Measurements from ENCODE around the gene CHD2.

DNA sequence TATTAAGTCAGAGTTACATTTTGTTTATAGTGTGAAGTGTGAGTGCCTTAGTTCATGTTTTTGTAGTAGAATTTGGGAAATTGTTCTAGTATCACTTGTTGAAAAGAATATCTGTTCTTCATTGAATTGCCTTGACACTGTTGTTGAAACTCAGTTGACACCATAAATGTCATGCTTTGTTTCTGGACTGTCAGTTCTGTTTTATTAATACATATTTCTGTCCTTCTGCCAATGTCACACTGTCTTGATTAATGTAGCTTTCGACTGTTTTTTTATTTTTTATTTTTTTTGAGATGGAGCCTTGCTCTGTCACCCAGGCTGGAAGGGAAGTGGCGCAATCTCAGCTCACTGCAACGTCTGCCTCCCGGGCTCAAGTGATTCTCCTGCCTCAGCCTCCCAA lies 59.1 kb downstream of the CHD2 start:
- TF ChIP-seq, protein P1, sequence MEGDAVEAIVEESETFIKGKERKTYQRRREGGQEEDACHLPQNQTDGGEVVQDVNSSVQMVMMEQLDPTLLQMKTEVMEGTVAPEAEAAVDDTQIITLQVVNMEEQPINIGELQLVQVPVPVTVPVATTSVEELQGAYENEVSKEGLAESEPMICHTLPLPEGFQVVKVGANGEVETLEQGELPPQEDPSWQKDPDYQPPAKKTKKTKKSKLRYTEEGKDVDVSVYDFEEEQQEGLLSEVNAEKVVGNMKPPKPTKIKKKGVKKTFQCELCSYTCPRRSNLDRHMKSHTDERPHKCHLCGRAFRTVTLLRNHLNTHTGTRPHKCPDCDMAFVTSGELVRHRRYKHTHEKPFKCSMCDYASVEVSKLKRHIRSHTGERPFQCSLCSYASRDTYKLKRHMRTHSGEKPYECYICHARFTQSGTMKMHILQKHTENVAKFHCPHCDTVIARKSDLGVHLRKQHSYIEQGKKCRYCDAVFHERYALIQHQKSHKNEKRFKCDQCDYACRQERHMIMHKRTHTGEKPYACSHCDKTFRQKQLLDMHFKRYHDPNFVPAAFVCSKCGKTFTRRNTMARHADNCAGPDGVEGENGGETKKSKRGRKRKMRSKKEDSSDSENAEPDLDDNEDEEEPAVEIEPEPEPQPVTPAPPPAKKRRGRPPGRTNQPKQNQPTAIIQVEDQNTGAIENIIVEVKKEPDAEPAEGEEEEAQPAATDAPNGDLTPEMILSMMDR (conservative IDR thresholded peaks at IDR 0.05) = no peak
- no peak for TF ChIP-seq EZH2 (IDR thresholded peaks at IDR 0.05; ENCODE audit: low read depth)
